NCI-H524 treated with DMSO at 0.1 percent for 48 hours (cell line): Measurements from ENCODE around the gene SLC35B1.
"Not testable (repeated sequence)": the region's sequence is repeated elsewhere in the genome, so short reads cannot be mapped to it uniquely, and the experiment has no call there.

Experiments used
- DNase-seq: peaks from one replicate; lab custom pipeline; 2025; lab: John Stamatoyannopoulos, UW

Gene SLC35B1

DNA sequence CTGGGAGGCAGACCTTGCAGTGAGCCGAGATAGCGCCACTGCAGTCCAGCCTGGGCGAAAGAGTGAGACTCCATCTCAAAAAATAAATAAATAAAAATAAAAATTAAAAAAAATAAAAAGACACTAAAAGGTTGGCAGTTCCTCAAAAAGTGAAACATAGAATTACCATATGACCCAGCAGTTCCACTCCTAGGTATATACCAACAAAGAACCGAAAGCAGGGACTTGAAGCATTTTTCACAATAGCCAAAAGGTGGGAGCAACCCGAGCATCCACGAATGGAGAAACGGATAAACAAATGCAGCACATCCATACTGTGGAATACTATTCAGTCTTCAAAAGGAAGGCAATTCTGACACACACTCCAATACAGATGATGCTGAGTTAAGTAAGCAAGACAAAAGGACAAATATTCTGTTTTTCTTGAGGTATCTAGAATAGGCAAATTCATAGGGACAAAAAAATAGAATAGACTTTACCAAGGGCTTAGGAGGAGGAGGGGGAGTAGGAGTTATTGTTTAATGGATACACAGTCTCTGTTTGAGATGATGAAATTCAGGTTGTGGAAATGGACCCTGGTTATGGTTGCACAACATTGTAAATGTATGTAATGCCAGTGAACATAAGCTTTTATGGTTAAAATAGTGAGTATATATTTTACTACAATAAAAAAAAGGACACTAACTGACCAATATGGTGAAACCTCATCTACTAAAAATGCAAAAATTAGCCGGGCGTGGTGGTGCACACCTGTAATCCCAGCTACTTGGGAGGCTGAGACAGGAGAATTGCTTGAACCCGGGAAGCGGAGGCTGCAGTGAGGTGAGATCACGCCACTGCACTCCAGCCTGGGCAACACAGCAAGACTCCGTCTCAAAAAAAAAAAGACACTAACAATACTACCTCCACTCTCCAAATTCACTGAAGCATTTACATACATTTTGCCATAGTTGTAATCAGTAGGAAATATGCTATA lies 27.0 kb upstream of the SLC35B1 start:
- no peak for DNase-seq

DNA sequence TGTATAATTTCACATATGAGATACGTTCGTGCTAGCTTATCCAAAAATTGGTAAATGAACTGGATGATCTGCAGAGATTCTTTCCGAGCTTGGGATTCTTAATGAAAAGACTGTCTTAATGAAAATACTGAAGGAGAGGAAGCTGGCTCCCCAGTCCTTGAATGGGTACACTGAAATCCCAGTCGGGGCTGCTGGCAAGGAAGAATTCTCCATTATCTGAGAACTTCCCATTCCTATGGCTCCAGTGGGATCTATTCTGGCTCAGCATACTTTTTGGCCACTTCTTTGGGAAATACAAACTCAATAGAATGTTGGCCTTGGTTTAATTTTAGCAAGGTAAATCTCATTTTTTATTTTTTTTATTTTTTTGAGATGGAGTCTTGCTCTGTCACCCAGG lies 23.7 kb upstream of the SLC35B1 start:
- DNase-seq, result no peak

DNA sequence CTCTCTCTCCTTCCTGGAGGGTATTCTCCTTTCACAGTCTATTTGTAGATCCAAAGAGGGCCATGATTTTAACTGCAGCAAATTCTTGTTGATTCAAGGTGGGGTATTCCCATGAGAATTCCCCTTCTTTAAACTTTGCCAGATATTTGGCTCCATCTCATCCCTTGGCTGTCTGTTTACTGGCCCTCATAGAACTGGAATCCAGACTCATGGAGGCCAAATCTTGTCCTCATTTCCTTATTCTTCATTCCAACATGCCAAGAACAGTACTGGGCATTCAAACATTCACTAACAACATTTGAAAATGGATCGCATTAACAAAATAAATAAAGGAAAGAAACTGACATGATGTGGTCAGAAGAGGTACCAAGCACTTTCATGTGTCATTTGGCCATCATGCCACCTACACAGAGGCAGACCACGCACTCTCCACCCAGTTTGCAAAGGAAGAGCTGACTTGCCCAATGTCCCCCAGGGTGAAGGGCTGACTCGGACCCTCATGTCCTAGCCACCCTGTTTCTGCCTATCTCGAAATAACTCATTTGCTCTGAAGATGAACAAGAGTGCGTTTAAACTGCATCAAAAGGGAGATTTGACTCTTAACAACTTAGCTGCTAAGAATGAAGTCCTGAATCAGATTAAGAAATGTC lies 23.1 kb upstream of the SLC35B1 start:
- no peak for DNase-seq

DNA sequence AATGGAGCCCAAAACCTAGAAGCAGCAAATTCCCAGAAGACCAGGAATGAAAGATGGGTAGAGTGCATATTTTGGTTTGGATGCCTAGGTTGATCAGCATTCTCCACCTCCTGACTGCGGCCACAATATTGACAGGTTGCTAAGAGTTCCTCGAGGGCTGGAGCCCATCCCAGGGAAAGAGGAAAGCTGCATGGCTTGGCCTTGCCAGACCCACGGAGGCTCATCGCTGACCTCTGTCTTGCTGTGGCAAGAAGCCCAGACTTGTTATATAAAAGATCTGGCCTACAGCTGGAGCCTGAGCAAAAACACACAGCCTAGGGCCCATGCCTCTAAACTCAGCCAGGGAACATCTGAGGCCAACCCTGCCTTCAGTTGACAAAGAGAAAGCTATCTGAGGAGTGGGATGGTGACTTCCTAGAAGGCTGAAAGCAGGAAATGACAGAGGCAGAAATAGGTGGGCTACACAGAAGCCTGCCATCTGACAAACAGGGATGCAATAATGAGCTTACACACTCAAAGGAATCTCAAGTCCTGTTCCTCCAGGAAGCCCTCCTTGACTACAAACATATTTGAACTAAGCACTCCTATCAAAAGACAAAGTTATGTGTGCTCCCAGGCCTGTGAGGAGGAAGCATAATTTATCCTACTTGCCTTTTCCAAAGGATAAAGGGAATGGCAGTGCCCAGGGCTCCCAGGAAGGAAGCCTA lies 22.5 kb upstream of the SLC35B1 start:
- DNase-seq, result no peak

DNA sequence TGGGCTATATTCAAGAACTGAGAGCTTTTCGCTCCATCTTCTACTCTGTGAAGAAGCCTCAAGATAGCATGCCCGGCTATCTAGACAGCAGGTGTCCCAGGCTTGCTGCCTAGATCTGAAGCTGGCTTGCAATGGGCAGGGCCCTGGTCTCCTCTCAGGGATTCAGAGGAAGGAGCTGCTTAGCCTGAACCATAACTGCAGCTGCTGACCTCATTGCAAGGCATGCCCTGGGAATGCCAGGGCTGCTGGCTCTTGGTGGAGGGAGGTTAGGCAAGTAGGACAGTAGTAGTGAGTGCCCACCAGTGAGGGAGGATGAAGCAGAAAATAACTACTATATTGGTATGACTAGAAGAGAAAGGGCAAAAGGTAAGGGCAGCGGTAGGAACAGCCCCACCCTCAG lies 21.3 kb upstream of the SLC35B1 start:
- DNase-seq, result no peak

DNA sequence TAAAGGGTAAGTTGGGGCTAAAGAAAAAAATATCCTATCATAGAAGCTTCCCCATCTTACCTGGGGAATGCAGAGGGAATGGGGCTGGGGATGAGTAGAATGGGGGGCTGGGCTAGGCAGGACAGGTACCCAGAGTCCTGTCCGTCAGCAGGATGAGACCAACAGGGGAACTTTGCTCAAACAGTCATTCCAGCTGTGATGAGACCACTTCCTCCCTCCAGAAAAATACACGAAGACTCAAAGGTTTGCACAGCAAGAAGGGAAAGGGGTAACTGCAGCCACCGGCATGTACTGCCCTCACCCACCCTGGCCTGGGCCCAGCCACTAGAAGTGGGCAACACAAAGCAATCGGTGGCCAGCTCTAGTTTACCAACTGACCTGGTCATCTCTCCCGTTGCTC lies 20.7 kb upstream of the SLC35B1 start:
- DNase-seq, result no peak

DNA sequence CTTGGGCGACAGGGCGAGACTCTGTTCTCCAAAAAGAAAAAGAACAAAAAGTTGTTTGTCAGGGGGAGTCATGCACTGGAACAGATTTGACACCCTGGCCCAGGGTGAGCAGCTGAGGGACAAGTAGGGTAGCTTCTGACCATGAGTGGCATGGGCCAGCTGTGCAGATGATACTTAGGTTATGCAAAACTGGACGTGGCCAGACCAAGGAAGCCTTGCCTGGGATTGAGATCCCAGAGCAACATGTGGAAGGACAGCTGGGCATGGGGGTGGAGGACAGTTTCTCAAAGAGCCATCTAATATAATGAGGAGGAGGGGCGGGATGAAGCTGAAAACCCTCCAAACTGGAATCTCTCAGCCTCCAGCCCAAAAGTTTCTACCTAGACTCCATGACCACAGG lies 19.6 kb upstream of the SLC35B1 start:
- DNase-seq, result peak; percentile 13

DNA sequence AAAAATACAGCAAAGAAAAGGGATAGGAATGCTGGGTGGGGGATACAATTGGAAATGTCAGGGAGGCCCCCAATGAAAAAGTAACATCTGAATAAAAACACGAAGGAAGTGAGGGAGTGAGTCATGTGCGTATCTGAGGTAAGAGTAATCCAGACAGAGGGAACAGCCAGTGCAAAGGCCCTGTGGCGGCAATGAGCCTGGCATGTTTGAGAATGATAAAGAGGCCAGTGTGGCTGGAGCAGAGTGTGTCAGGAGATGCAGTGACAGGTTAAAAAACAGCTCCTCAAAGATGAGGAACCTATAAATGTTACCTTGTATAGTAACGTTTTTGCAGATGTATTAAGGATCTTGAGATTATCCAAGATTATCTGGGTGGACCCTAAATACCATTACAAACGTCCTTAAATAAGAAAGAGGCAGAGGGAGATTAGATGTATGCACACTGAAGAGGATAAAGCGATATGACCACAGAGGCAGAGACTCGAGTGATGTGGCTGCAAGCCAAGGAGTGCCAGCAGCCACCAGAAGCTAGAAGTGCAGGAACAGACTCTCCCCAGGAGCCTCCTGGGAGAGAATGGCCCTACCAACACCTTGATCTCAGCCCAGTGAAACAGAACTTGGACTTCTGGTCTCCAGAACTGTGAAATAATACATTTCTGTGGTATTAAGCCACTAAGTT lies 17.8 kb upstream of the SLC35B1 start:
- DNase-seq, result no peak

DNA sequence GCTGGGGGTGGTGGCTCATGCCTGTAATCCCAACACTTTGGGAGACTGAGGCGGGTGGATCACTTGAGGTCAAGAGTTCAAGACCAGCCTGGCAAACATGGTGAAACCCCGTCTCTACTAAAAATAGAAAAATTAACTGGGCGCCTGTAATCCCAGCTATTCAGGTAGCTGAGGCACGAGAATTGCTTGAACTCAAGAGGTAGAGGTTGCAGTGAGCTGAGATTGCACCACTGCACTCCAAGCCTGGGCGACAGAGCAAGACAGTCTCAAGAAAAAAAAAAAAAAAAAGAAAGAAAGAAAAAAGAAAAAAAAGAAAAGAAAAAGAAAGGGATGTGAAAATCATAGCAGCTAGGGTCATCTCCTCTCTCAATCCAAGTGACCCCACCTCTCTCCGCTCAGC lies 16.8 kb upstream of the SLC35B1 start:
- DNase-seq, result not testable (repeated sequence)

DNA sequence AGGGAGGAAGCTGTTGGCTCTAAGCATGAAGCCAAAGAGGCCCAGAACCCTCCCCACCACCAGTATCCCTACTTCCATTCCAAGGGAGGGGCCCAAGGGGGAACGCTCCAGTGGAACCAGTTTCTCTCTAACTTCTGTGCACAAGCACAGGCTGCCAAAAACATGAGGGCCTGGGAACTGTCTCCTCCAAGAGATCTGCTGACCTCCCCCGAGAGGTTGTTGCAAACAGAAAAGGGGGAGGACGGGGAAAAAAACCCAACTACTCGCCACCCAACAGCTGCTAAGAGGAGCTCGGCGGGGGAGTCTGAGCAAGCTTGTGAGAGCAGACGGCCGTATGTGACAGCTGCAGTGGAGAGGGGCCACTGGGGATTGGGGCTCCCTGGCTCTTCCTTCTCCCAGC lies 15.7 kb upstream of the SLC35B1 start:
- DNase-seq, result peak; percentile 82

DNA sequence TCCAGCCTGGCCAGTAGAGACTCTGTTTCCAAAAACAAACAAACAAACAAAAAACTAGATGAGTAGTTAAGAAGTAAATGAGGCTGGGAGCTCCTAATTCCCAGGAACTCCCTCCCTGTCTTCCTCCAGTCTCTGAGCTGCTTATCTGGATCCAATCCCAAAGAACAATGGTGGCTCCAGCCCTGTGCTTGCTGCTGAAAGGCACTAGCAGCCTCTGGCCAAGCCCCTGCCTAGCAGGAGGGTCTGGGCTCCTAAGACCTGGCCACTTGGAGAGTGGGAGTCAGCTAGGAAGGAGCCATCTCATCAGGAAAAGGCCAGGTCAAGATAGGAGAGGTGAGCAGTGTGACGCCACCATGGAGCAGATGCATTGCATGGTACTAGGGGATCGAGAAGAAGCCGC lies 14.3 kb upstream of the SLC35B1 start:
- DNase-seq, result no peak

DNA sequence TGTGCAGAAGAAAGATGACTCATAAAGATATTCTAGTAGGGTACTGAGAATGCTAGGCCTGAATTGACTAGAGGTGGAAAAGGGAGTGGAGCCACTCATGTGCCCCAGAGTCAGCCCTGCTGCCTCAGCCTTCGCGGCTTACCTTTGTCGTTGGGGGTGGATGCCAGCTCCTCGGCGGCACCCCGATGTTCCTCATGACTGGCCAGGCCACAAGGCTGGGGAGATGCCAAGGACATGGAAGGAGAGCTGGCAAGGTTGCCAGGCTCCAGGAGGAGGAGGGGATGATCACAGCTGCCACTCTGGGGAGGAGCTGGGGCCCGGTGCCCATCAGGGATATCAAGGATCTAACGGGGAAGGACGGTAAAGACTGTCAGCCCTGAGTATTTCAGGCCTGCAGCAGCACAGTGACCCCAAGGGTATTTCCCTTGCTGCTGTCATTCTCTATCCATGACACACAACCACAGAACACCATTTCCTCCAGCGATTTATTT lies 9.7 kb upstream of the SLC35B1 start:
- no peak for DNase-seq

DNA sequence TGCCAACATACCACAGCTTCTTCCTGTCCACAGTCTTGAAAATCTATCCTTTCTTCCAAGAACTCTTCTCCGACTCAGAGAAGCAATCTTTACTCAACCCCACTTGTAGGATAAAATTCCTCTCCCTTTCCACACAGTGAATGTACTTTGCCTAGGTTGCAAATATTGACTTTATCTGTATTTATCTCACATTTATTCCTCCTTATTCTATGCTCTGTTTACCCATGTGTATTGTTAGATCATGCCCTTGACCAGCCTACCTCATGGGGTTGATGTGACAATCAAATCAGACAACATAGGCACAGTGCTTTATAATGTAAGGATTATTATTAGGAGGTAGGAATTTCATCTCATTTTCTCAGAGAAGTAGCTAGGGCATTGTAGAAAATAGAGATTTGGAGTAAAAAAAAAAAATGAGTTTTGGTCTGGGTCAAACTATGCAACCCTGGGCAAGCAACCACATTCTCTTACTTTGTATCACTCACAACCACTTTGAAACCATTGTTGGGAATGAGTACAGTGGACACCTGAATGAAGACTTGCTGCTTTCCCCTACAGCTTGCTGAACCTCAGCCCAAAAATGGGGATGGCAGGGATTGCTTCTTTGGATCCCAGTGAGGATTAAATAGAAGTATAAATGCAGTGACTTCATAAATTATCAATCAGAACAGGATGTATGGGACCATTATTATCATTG lies 9.1 kb upstream of the SLC35B1 start:
- DNase-seq, result no peak

DNA sequence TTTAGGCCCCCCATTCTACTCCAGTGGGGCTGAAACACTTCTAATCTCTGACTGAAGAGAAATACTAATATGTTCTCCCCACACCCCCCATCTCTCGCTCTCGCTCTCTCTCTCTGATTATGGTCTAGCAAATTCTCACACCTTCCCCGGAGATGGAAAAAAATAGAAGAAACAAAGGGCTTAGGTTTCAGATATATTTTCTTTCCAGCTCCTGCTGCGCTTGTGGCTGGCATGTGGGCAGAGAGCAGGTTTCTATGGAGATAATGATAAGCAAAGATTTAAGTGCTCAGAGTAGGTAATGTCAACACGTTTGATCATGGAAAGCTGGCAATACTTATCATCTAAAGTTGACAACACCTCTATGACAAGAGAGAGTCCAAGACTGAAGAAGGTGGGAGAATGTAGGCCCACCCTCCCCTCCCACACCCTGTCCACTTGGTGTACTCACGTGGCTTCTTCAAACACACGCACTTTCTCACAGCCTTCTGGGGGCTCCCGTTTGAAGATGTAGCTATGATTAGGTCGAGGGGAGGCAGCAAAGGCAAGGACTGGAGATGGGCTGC lies 8.0 kb upstream of the SLC35B1 start:
- DNase-seq, result no peak

DNA sequence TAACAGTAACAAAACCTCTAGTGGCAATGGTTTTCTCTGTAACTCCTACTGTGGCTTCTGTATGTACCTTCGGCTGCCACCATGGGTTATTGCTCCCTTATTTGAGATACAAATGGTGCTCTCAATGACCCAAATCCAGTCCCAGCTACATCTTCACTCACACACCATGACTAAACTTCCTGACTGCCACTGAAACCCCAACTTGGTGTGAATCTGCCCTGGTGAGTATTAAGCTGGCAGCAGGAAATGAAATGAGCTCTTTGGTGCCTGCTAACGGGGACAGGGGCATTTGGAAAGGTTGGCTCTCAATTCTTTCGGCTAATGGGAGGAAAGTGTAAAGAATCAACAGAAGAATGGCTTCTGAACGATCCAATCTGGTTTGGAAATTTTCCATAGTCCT lies 7.5 kb upstream of the SLC35B1 start:
- no peak for DNase-seq

DNA sequence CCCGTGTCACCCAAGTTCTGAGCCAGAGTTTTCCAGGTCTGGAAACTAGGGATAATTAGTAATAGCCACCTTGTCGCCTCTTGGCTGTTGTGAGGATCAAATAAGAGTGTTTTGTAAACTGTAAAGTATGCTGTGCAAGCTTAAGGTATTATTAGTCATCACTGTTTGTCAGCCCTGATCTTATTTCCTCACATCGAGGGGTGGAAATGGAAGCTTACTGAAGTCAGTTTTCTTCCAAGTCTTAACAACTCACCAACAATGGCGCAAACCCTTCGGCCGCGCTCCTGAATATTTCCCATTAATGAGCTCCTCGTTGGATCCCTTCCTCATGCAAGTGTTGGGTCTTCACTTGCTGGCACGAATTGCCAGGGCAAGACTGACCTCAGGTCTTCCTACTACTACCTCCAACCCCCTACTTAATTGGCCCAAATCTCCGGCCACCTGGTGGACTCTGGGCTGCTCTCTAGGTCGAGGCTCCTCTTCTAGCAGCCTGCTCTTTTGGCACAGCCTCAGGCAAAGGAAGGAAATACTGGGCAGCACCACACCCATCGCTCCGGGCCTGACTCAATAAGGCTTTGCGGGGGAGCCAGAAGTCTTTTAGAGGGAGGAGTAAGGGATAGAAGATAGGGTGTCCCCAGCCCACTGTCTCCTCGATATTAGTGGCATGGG lies 885 bp upstream of the SLC35B1 start:
- DNase-seq, result no peak

DNA sequence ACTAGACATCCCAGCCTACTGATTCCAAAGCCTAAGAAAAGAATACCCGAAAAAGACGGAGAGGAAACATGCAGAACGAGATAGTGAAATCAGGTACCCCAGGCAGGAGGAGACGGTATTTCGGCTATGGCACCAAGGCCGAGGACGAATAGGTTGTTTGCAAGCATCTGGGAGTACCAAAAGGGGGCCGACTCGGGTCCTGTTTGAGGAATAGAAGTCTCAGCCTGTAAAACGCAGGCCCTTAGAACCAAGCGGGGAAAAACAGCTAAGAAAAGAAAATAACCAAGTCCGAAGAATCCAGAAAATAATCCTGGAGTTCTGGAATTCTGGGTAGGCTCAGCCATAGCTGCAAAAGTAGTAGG lies 537 bp downstream of the SLC35B1 start:
- no peak for DNase-seq

DNA sequence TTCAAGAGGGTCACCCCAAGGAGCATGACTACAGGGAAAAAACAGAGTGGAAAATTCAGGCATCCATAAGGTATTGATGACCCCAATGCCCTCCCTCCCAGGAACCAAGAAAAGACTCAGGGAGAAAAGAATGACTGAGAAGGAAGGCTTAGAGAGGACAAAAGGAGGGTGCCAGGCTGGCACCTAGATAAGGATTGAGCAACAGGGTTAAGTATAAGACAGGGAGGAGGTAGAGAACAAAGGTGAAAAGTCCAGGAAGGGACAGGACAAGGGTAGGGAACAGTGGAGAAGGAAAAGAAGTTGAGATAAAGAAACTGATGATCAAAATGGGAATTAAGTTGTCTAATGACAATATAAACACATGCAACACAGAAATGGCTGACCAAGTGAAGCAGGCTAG lies 2.5 kb downstream of the SLC35B1 start:
- DNase-seq, result no peak

DNA sequence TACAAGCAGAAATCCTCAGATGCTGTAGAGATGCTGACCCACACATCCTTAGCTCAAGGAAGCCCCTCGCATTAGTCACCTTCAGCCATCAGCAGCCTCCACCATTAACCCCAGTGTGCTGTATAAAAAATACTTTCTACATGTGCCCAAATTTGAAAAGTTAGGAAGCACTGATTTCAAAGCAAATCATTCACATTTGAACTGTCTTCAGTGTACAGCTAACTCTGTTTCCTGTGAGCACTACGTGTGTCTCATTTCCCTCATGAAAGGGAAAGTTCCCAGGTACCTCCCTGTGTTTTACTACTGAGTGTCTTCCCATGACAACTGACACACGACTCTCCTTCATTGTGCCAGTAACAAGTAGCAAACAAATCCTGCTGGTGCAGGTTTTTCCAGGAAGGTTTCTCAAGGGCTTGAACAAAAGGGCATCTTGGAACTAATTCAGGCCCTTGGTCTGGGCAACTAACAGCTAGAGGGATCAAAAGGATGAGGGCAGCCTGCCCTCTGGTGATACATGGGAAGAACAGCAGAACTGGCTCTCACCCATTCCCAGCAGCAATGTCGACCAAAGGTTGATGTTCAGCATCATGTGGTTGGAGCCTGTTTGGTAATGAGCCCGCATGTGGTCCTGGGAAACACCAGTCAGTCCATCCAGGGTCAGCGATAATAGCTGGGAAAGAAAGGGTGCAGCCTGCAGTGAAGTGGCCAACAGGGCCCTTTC lies 4.0 kb downstream of the SLC35B1 start:
- no peak for DNase-seq

DNA sequence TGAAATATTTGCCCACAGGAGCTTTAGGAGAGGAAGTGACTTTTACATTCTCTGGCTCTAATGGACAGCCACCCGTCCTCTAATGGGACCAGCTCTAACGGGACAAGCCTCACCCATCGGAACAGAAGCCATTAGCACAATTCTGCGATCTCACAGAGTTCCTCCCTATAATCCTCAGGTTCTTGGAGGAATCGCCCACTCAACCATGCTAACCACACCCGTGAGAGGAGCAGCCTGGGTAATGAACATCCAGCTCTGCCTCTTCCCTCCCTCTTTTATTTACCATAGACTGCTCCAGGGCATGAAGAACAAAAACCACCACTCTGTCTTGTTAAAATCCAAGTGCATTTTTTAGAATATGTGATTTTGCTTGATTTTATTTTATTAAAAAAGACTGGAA lies 6.8 kb downstream of the SLC35B1 start:
- no peak for DNase-seq
